Measurements from ENCODE around the gene OR6V1. TPM values are rescaled to one million over a fixed set of nuclear protein-coding genes. Genes with fewer than 3 reads are reported as not detected.

Gene OR6V1
- total and polyA plus RNA-seq, 8 donors = not detected

GRCh38 chr7:143055754-143056153 lies 3.6 kb downstream of the OR6V1 start:
- intact Hi-C loops (cut with DNase I) = no loop called here
- no peak overlapping the region for H3K4me3 ChIP-seq

GRCh38 chr7:143063741-143064140 lies 11.6 kb downstream of the OR6V1 start:
- H3K4me3 ChIP-seq = no peak overlapping the region
- ATAC-seq (no peak), DNase-seq (no peak)
- no peaks in the 10 kb centered on the region for H3K9me3 ChIP-seq
- H3K27ac ChIP-seq = no peak overlapping the region
- intact Hi-C loops (cut with DNase I) = no loop called here
- H3K4me1 ChIP-seq = no peaks in the 10 kb centered on the region
- no peaks in the 10 kb centered on the region for H3K36me3 ChIP-seq
- no peaks in the 10 kb centered on the region for H3K27me3 ChIP-seq
- TF ChIP-seq, protein P1, sequence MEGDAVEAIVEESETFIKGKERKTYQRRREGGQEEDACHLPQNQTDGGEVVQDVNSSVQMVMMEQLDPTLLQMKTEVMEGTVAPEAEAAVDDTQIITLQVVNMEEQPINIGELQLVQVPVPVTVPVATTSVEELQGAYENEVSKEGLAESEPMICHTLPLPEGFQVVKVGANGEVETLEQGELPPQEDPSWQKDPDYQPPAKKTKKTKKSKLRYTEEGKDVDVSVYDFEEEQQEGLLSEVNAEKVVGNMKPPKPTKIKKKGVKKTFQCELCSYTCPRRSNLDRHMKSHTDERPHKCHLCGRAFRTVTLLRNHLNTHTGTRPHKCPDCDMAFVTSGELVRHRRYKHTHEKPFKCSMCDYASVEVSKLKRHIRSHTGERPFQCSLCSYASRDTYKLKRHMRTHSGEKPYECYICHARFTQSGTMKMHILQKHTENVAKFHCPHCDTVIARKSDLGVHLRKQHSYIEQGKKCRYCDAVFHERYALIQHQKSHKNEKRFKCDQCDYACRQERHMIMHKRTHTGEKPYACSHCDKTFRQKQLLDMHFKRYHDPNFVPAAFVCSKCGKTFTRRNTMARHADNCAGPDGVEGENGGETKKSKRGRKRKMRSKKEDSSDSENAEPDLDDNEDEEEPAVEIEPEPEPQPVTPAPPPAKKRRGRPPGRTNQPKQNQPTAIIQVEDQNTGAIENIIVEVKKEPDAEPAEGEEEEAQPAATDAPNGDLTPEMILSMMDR (IDR thresholded peaks at IDR 0.05) = no peak

More at GRCh38 chr7:143055754-143056153, 3.6 kb downstream of the OR6V1 start:
- no peaks in the 10 kb centered on the region for H3K36me3 ChIP-seq
- DNase-seq = no peak
- TF ChIP-seq, protein P1 (IDR thresholded peaks at IDR 0.05) = no peak
- H3K27me3 ChIP-seq = no peaks in the 10 kb centered on the region
- H3K9me3 ChIP-seq = no peaks in the 10 kb centered on the region
- no peak for ATAC-seq
- no peak overlapping the region for H3K27ac ChIP-seq
- H3K4me1 ChIP-seq = no peaks in the 10 kb centered on the region

GRCh38 chr7:143068446-143068845 lies 16.3 kb downstream of the OR6V1 start:
- TF ChIP-seq, protein P1 (IDR thresholded peaks at IDR 0.05) = no peak
- H3K27me3 ChIP-seq = no peaks in the 10 kb centered on the region
- DNase-seq = no peak

GRCh38 chr7:143069912-143070500 lies 17.9 kb downstream of the OR6V1 start:
- ATAC-seq = no peak
- no peak overlapping the region for H3K4me3 ChIP-seq
- H3K4me1 ChIP-seq = no peaks in the 10 kb centered on the region
- no peaks in the 10 kb centered on the region for H3K36me3 ChIP-seq
- intact Hi-C loops (cut with DNase I) = no loop called here
- TF ChIP-seq, protein P1 (IDR thresholded peaks at IDR 0.05) = no peak
- no peak overlapping the region for H3K27ac ChIP-seq
- no peak for DNase-seq
- no peaks in the 10 kb centered on the region for H3K27me3 ChIP-seq
- no peaks in the 10 kb centered on the region for H3K9me3 ChIP-seq

More at GRCh38 chr7:143068446-143068845, 16.3 kb downstream of the OR6V1 start:
- Histone ChIP-seq H3K9me3 (no peaks in the 10 kb centered on the region), H3K27ac (no peak overlapping the region), H3K4me1 (no peaks in the 10 kb centered on the region), H3K36me3 (no peaks in the 10 kb centered on the region), H3K4me3 (no peak overlapping the region)
- intact Hi-C loops (cut with DNase I) = no loop called here
- ATAC-seq = no peak

GRCh38 chr7:143073556-143073955 lies 21.4 kb downstream of the OR6V1 start:
- no peaks in the 10 kb centered on the region for H3K4me1 ChIP-seq
- H3K4me3 ChIP-seq = no peak overlapping the region
- ATAC-seq (no peak), DNase-seq (no peak)
- H3K9me3 ChIP-seq = no peaks in the 10 kb centered on the region
- H3K27me3 ChIP-seq = no peaks in the 10 kb centered on the region
- intact Hi-C loops (cut with DNase I) = no loop called here
- TF ChIP-seq, protein P1 (IDR thresholded peaks at IDR 0.05) = no peak
- H3K36me3 ChIP-seq = no peaks in the 10 kb centered on the region
- H3K27ac ChIP-seq = no peak overlapping the region
